Fibroblast of lung (primary cell): Measurements from ENCODE around the gene GREB1.

ENCODE experiments used
- CTCF ChIP-seq, 2 donors: IDR thresholded peaks in 1 of 2; conservative IDR thresholded peaks in 1 of 2; 1 replicate in 1 of 2; 2 replicates in 1 of 2; pipeline ENCODE4 v1.5.1; 2011 to 2012; ENCODE audit warnings: low read length in 2 of 2, control low read depth in 1 of 2, inconsistent platforms in 1 of 2, low read depth in 1 of 2, mild to moderate bottlenecking in 1 of 2
- EZH2 ChIP-seq: IDR thresholded peaks from 2 replicates; pipeline ENCODE4 v1.5.1; 2012; ENCODE audit warnings: low read length, control low read depth, mild to moderate bottlenecking; ENCODE audit errors: missing control alignments

- TF ChIP-seq CTCF (conservative IDR thresholded peaks at IDR 0.05 in 1 of 2, IDR thresholded peaks at IDR 0.05 in 1 of 2; ENCODE audit: low read depth in 1 of 2, low read length in 2 of 2) (no peak), EZH2 (no peak)
Measured at GRCh38 chr2:11535899-11536344, 2.1 kb downstream of the GREB1 start.
